HG02840 (cell line): ENCODE results near the gene MLLT10.
"Not testable (repeated sequence)": the region's sequence is repeated elsewhere in the genome, so short reads cannot be mapped to it uniquely, and the experiment has no call there.

Experiments used
- ATAC-seq: cut with Tn5 transposase; IDR thresholded peaks from one replicate; pipeline ENCODE4 v1.9.1; 2021; ENCODE audit warnings: mild to moderate bottlenecking, moderate library complexity, moderate number of reproducible peaks; ENCODE audit not compliant: unreplicated experiment, low FRiP score

The MLLT10 gene

DNA sequence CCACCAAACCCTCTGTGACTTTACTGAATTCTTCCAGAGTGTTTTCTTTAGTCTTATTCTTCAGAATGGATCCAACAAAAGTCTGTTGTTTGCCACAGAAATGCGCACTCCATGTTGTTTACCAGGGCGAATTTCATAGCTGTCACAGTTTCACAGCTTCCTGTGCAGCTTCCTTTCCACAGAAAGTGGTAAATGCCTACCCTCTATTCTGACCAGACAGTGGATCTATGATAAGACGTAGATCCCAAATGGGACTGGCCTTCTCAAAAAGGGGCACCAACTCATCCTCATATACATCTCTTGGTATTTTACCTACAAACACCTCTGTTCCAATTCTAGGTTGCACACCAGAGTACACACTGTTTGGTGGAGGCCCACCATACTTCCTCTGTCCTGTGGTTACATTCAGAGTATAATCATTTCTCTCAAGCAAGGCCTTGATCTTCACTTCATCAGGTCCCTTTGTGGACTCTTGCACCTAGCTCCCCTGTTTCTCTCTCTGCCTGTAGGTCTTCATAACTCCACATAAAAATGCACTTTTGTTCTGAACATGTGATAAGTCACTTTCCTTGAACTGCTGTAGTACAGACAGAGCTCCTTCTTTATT lies 91.7 kb downstream of the MLLT10 start:
- ATAC-seq = no peak

DNA sequence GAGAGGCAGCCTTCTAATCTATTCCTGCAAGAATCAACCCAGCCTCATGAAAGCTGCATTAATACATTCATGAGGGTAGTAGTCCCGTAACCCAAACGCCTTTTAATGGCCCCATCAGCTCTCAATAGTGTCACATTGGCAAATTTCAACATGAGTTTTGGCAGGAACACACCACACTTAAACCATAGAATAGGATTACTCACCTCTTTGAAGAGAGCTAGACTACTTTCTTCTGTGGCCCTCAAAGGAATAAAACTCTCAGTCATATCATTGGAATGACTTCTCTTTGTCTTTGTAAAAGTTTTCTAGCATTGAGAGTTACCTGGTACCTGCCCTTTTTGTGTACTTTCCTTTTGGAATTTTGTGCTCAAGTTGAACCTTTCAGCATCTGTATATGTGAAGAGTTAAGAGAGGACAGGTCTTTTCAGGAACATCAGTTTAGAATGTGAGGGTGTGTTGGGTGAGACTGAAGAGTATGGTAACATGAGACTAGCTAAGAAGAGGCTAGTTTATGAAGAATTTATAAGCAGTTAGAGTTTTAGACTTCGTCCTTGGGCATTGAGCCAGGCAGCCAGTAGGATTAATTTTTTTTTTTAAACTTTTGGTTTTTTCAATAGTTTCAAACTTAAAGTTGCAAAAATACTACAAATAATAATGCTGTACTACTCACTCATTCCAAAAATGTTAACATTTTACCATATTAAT lies 92.6 kb downstream of the MLLT10 start:
- no peak for ATAC-seq

DNA sequence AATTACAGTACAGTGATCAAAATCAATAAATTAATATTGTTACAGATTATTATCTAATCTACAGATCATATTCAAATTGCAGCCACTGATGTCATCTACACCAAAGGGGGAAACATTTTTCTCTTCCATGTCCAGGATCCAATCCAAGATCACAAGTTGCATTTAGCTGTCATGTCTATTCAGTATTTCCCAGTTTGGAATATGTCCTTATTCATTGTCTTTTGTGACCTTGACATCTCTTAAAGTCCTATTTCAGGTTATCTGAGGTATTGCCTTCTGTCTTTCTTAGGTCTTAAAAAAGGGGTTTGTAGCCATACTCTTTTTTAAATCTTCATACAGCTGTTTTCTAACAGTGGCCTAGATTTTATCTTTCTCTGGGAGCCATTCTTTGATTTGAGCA lies 93.3 kb downstream of the MLLT10 start:
- ATAC-seq = no peak

DNA sequence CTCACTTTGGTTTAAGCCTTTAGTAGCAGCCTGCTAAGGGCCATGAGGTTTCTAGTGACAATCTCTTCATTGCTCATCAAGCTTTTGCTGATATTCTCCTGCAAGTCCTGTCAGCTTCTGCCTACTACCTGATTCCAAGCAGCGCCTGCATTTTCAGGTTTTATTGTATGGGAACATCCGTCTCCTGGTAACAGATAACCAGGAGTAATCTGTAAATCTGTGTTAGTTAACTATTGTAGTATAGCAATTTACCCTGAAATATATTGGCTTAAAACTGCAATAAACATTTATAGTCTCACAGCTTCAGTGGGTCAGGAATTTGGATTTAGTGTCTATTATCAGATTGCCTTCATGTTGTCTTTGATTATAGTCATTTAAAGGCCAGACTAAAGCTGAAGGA lies 94.0 kb downstream of the MLLT10 start:
- no peak for ATAC-seq

DNA sequence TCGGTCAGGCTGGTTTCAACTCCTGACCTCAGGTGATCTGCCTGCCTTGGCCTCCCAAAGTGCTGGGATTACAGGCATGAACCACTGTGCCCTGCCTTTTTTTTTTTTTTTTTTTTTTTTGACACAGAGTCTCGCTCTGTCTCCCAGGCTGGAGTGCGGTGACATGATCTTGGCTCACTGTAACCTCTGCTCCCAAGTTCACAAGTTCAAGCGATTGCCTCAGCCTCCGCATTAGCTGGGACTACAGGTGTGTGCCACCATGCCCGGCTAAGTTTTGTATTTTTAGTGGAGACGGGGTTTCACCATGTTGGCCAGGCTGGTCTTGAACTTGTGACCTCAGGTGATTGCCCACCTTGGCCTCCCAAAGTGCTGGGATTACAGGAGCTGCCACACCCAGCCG lies 94.6 kb downstream of the MLLT10 start:
- not testable (repeated sequence) for ATAC-seq

DNA sequence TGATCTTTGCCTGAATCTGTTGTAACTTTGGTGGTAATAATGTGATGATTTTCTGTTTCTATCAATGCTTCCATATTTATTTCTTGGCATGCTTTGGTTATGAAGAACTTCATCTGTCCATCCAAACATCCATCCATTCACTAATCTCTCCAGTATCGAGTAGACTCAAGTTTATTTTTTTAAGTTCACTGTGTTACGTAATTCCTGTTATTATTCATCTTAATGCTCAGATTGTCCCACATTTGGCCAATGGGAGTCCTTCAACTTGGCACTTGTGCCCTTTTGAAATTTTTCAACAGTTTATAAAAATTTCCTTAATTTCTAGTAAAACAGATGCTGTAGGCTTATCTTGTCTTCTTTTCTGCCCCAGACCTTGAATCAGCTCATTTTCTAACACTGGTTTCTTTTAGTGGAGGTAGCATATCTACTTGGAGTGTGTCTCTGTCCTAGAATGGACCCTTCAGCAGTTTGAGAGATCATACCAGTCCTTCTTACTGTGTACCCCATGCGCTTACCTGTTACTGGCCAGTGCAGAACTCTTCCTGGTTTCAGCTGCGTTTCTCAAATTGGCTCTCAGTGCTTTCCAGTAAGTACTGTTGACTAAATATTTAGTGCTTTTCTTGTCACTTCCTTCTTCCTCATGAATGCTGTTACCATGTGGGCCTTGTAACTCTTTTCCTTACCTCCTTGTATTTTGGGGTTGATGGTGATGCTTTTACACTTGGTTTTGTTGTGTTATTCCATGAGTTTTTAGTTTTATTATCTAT lies 100.8 kb downstream of the MLLT10 start:
- no peak for ATAC-seq

DNA sequence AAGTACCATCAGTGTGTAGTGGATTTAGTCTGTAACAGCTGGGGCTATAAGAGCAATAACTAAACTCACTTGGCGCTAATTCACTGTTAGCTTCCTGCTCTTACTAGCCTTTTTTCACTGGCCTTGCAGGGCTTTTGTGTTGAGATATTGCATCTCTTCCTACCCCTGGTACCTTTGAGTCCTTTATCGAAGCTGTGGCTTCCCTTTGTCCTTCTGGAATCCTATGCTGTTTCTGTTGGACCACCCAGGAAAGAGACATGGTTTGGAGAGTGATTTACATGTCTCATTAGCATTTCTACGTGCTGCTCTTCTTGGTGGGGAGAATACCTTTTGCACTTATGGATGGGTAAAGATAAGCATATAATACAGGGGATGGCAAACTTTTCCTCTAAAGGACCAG lies 103.8 kb downstream of the MLLT10 start:
- no peak for ATAC-seq

DNA sequence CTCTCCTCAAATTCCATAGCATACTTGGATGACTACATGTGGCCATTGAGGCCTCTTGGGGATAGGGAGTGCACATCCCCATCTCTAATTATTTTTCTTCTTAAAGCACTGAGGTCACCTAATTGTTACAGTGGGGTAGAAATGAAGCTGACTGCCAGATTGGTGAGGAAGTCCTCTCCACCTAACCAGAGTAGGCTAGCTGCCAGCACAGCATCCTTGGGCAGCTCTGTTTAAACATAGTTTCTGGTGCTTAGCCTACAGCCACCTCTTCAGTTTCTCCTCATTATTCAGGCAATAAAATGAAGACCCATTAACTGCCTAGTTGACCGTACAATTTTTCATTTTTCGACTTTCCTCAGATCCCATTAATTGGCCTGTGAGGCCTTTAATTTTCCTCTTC lies 104.6 kb downstream of the MLLT10 start:
- no peak for ATAC-seq

DNA sequence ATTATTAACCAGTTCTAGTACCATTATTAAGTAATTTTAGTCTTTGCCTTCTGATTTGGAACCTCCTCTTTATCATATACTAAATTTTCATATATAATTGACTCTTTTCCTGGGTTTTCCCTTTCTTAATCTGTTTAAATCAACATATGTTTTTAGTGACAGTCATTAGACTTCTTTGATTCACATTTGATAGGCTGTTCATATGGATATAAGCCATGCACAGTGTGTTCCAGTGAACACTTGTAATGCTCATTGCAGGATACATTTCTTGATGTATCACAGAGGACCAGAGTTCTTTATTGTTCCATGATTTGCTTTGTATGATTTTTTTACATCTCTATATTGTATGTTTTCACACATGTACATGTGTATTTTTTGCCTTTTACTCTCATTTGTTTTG lies 114.0 kb downstream of the MLLT10 start:
- ATAC-seq = no peak

DNA sequence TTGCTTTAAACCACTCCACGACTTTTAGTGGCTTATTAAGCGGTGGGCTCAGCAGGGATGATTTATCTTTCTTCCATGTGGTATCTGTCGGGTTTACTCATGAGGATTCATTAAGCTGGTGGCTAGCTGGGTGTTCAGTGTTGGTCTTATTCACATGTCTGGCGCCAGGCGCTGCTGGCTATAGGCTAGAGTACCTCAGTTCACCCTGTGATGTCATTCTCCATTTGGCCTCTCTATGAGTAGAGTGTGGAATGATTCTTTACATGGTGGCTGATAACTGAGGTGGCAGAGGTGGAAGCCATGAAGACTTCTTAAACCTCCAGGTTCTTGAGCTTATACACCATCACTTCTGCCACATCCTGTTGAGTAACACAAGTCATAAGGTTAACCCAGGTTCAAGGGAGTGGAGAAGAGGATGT lies 115.4 kb downstream of the MLLT10 start:
- ATAC-seq = no peak

DNA sequence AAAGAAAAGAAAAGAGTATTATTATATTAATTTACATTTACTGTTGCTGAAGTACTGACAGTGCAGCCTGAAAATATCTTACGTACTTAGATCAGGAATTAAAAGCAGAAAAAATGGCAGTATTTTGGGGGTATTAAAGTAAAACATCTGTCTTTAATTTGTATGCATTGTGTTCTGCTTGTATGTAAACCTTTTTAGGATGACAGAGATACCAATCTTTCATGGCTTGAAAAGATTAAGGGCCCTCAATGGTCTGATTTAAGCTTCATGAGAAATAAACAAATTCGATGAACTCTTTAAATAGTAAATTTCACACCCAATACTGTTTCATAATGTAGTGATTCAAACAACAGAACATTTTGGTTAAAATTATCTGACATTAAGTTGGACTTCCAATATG lies 116.3 kb downstream of the MLLT10 start:
- ATAC-seq = no peak

DNA sequence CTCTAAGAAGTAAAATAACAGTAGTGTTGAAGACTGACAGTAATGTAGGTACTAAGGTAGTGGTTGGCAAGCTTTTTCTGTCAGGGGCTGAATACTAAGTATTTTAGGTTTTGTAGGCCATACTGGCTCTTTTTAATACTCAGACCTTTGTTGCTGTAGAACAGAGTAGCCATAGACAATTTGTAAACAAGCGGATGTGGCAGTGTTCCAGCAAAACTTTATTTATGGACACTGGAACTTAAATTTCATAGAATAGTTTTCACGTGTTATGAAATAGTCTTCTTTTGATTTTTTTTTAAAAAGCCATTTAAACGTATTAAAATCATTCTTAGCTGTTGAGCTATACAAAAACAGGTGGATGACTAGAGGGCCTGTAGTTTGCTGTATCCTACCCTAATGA lies 121.2 kb downstream of the MLLT10 start:
- no peak for ATAC-seq

DNA sequence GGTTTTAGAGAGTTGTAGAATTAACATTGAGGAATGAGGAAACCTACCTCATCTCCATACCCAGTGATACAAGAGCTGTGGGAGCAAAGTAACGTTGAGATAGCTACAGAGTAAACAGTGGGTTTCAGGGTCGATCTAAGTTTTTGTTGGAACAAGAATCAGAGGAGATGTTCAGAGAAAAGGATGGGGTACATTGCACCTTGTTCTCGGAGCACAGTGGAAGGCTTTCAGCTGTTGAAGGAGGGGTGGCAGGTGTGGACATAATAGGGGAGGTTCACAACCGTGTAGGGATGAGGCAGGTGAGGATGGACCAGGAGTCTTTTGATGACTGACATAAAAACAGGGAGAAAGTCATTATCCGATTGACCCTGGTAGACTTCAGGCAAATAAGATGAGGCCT lies 121.7 kb downstream of the MLLT10 start:
- ATAC-seq = no peak

DNA sequence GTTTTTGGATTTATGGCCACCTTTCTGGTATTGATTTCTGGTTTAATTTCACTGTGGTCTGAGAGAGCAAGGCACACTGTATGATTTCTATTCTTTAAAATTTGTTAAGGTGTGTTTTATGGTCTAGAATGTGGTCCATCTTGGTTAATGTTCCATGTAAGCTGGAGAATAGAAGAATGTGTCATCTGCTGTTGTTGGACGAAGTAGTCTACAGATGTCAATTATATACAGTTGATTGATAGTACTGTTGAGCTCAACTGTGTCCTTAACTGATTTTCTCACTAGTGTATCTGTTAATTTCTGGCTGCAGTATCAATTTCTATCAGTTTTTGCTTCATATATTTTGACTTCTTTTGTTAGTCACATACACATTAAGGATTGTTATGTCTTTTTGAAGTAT lies 127.1 kb downstream of the MLLT10 start:
- no peak for ATAC-seq

DNA sequence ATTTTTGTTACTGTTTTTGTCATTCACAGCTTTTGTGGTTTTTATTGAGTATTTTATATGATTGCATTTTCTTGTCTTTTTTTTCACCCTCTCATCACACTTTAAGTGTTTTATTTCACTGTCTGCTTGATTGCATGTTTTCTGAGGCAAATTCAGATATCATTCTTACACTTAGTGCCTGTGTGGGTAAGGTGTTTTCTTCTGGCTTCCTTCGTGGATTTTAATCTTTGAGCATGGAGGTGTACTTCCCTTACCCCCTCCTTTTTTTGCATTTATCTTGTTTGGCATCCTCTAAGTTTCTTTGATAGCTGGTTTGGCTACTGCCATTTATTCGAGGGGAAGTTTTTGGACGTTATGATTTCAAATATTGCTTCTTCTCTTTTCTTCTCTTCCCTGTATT lies 127.9 kb downstream of the MLLT10 start:
- no peak for ATAC-seq

DNA sequence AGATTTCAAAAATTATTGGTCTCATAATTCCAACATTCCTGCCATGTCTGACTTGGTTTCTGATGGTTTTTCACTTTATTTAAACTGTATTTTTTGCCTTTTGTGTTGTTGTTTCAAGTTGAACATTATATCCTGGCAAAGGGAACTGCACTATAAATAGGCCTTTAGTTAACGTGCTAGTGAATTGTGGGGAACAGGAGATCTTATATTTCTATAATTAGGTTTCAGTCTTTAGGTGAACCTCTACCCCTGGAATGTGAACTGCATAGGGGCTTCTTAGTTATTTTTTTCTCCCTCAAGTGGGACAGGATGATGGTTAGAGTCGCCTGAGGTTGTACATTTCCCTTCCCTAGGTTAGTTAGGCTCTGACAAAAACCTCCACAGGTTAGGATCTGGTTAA lies 128.6 kb downstream of the MLLT10 start:
- no peak for ATAC-seq

DNA sequence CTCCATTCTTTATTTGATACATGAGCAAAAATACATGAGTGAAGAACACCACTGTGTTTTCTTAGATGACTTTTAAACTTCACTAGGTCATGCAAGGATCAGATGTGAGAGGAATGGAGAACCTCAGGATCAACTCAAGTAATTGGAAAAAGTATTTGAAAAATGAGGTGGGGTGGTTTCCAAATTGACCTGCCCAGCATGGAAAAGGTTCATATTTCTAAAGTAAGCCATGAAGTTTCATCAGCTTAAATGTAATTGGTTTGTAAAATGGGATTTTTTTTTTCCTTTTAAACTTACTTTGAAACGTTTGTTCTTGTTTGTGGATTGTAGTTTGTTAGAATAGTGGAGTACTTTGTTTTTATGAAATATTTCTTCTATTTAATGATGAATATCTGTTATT lies 134.8 kb downstream of the MLLT10 start:
- no peak for ATAC-seq

DNA sequence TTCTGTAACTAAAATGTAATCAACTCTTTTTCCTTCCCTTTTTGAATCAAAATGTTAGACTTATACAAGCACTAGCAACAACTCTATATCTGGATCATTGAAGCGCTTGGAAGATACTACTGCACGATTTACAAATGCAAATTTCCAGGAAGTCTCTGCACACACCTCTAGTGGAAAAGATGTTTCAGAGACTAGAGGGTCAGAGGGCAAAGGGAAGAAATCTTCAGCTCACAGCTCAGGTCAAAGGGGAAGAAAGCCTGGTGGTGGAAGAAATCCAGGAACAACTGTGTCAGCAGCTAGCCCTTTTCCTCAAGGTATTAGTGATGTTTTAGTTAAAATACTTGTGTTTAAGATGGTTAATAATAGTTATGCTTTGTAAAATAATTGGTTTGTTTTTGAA lies 136.4 kb downstream of the MLLT10 start:
- no peak for ATAC-seq

DNA sequence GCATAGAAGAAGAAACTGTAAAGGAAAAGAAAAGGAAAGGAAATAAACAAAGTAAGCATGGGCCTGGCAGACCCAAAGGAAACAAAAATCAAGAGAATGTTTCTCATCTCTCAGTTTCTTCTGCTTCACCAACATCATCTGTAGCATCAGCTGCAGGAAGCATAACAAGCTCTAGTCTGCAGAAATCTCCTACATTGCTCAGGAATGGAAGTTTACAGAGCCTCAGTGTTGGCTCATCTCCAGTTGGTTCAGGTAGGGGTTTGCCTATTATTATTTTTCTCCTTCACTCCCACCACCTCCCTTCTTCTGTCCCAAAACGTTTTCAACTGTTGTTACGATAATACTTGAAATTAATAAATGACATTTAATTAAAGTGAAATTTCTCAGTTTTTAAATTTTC lies 139.6 kb downstream of the MLLT10 start:
- ATAC-seq = no peak

DNA sequence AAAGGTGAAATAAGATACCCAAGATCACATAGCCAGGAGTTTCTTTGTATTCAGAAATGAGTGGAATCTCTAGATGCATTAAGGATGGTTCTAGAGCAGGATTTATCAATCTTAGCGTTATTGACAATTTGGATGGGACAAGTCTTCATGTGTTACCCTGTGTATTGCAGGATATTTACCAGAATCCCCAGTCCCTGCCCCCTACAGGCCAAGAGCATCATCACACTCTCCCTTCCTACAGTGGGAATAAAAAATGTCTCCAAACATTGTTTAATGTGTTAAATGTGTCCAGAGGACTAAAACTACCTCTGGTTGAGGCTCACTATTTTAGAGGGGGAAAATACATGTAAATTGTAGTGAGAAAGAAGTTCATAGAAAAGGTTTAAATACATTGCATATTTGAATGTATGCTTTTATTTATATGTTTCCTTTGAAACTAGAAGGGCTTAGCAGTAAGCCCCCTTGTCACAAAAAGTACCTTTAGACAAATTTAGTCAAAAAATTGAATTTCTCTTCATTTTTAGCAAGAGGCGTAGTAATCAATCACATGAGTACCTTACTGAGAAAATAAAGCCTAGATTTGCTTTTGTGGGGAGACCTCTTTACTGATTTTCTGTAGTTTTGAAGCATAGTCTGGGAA lies 141.2 kb downstream of the MLLT10 start:
- no peak for ATAC-seq

DNA sequence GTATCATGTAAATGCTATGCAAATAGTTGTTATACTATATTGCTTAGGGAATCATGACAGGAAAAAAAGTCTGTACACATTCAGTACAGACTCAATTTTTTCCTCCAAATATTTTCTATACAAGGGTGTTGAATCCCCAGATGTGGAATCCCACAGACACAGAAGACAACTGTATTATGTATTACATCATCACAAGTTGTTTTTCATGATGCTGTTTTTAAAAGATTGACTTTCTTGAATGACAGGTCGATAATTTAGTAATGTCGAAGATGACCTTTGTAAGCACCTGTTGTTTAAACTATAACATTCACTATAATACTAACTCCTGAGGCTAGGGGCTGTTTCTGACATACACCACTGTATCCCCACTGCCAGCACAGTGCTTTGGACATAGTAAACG lies 143.5 kb downstream of the MLLT10 start:
- ATAC-seq = no peak
